ENCODE results near the gene GPSM1. TPM values are rescaled to one million over a fixed set of nuclear protein-coding genes. Genes with fewer than 3 reads are reported as not detected.

Gene GPSM1
- total RNA-seq, 1 donor from 2014 or later, result 35.4 TPM

GRCh38 chr9:136292026-136292538, 35.3 kb upstream of the GPSM1 start:
- Histone ChIP-seq H3K4me3 (no peak overlapping the region), H3K27me3 (no peaks in the 10 kb centered on the region), H3K36me3 (no peaks in the 10 kb centered on the region), H3K4me1 (peaks cover 6% of the 10 kb centered on the region), H3K27ac (no peak overlapping the region), H3K9me3 (no peaks in the 10 kb centered on the region)
- intact Hi-C loops (cut with DNase I), result no loop called here
- TF ChIP-seq CTCF (IDR thresholded peaks at IDR 0.05) (no peak), POLR2A (IDR thresholded peaks at IDR 0.05) (no peak), POLR2AphosphoS5 (IDR thresholded peaks at IDR 0.05; ENCODE audit: insufficient read depth in 1 of 2, low read depth in 1 of 2) (no peak)
- no peak for DNase-seq (ENCODE audit: extremely low spot score in 2 of 2)

- Histone ChIP-seq H3K4me3 (no peak overlapping the region), H3K9me3 (no peaks in the 10 kb centered on the region), H3K27ac (no peak overlapping the region), H3K27me3 (no peaks in the 10 kb centered on the region), H3K36me3 (no peaks in the 10 kb centered on the region), H3K4me1 (peaks cover 6% of the 10 kb centered on the region)
- no peak for DNase-seq (ENCODE audit: extremely low spot score in 2 of 2)
- TF ChIP-seq CTCF (IDR thresholded peaks at IDR 0.05) (no peak), POLR2AphosphoS5 (IDR thresholded peaks at IDR 0.05; ENCODE audit: insufficient read depth in 1 of 2, low read depth in 1 of 2) (no peak), POLR2A (IDR thresholded peaks at IDR 0.05) (no peak)
- intact Hi-C loops (cut with DNase I), result no loop called here
Observed at GRCh38 chr9:136292591-136293448, 34.5 kb upstream of the GPSM1 start.

- DNase-seq (ENCODE audit: extremely low spot score in 2 of 2), result no peak
- Histone ChIP-seq H3K9me3 (no peaks in the 10 kb centered on the region), H3K36me3 (no peaks in the 10 kb centered on the region), H3K4me1 (peaks cover 6% of the 10 kb centered on the region), H3K4me3 (no peak overlapping the region), H3K27ac (no peak overlapping the region), H3K27me3 (no peaks in the 10 kb centered on the region)
- no peak for TF ChIP-seq POLR2A (IDR thresholded peaks at IDR 0.05)
- no peak for TF ChIP-seq CTCF (IDR thresholded peaks at IDR 0.05)
- TF ChIP-seq POLR2AphosphoS5 (IDR thresholded peaks at IDR 0.05; ENCODE audit: insufficient read depth in 1 of 2, low read depth in 1 of 2), result no peak
- intact Hi-C loops (cut with DNase I), result no loop called here
Observed at GRCh38 chr9:136293476-136294077, 33.8 kb upstream of the GPSM1 start.

GRCh38 chr9:136294437-136294836, 32.9 kb upstream of the GPSM1 start:
- Histone ChIP-seq H3K27ac (no peak overlapping the region), H3K4me3 (no peak overlapping the region), H3K36me3 (no peaks in the 10 kb centered on the region), H3K9me3 (no peaks in the 10 kb centered on the region), H3K27me3 (no peaks in the 10 kb centered on the region), H3K4me1 (peaks cover 6% of the 10 kb centered on the region)
- TF ChIP-seq CTCF (IDR thresholded peaks at IDR 0.05), result no peak
- TF ChIP-seq POLR2AphosphoS5 (IDR thresholded peaks at IDR 0.05; ENCODE audit: insufficient read depth in 1 of 2, low read depth in 1 of 2), result no peak
- TF ChIP-seq POLR2A (IDR thresholded peaks at IDR 0.05), result no peak
- intact Hi-C loops (cut with DNase I), result no loop called here
- no peak for DNase-seq (ENCODE audit: extremely low spot score in 2 of 2)

GRCh38 chr9:136295055-136295454, 32.3 kb upstream of the GPSM1 start:
- no peaks in the 10 kb centered on the region for H3K27me3 ChIP-seq

More at GRCh38 chr9:136295055-136295454, 32.3 kb upstream of the GPSM1 start:
- TF ChIP-seq POLR2A (IDR thresholded peaks at IDR 0.05) (no peak), CTCF (IDR thresholded peaks at IDR 0.05) (no peak), POLR2AphosphoS5 (IDR thresholded peaks at IDR 0.05; ENCODE audit: insufficient read depth in 1 of 2, low read depth in 1 of 2) (no peak)
- H3K9me3 ChIP-seq, result no peaks in the 10 kb centered on the region
- no peak overlapping the region for H3K4me3 ChIP-seq
- intact Hi-C loops (cut with DNase I), result no loop called here
- no peaks in the 10 kb centered on the region for H3K36me3 ChIP-seq
- no peak for DNase-seq (ENCODE audit: extremely low spot score in 2 of 2)
- no peak overlapping the region for H3K27ac ChIP-seq
- peaks cover 6% of the 10 kb centered on the region for H3K4me1 ChIP-seq
